K562 (cell line): ENCODE measurements around the gene IRAK2. TPM values are rescaled to one million over a fixed set of nuclear protein-coding genes. Genes with fewer than 3 reads are reported as not detected.

ENCODE experiments used
- ATAC-seq: fragments of 200-7000 bp; cut with Tn5 transposase; 3 replicates; pipeline ENCODE4 v1.9.1; 2020; ENCODE audit warnings: moderate library complexity
- BruUV-seq: library from RNA; stranded (reverse); fragments of 400-500 nt; replicated peaks from 2 replicates; lab custom pipeline; 2021; lab: Mats Ljungman, UMichigan
- CTCF ChIA-PET: fragments of 300-600 bp; formaldehyde crosslinking; extraction: SDS; loops from one replicate; lab custom pipeline; 2021; ENCODE audit warnings: low intra/inter-chr PET ratio; lab: Yijun Ruan, JAX
- POLR2A ChIA-PET: fragments of 300-600, 350-650 bp; sonication (Branson Sonifier 250); formaldehyde crosslinking; extraction: SDS; loops from one replicate; lab custom pipeline; 2021; ENCODE audit warnings: antibody characterized with exemption, inconsistent platforms; lab: Yijun Ruan, JAX
- DNase-seq, 4 experiments: peaks; one replicate each; pipeline versions ENCODE4 v3.0.0 to v3.0.0-alpha.2; 2011 to 2018; ENCODE audit warnings: low spot score in 3 of 4, mixed read lengths in 3 of 4; ENCODE audit errors: extremely low read depth in 1 of 4
- FAIRE-seq: peaks from 2 replicates; lab custom pipeline; 2011; peaks lifted over from hg19 to GRCh38; lab: Jason Lieb, UNC
- H2AFZ ChIP-seq: 2 replicates; pipeline ENCODE4 v1.6.0; 2011; ENCODE audit warnings: low read depth, low read length, control low read depth, inconsistent platforms
- H3K27ac ChIP-seq: fragments of 200-600 bp; 3 replicates; pipeline ENCODE4 v1.8.0; 2011; ENCODE audit warnings: low read depth, mild to moderate bottlenecking, control low read depth, inconsistent platforms, low read length, moderate library complexity, mixed read lengths; ENCODE audit errors: extremely low read depth
- H3K27me3 ChIP-seq, 2 experiments: fragments of 300-600 bp in 1 of 2; 2 replicates in 1 of 2; 3 replicates in 1 of 2; pipeline versions ENCODE4 v1.6.0 to v1.8.0; 2011; ENCODE audit warnings: inconsistent platforms in 2 of 2, low read length in 2 of 2, mild to moderate bottlenecking in 1 of 2, mixed read lengths in 1 of 2, moderate library complexity in 1 of 2; ENCODE audit not compliant: control insufficient read depth in 2 of 2, insufficient read depth in 2 of 2
- H3K36me3 ChIP-seq: fragments of 300-600 bp; 3 replicates; pipeline ENCODE4 v1.8.0; 2011; ENCODE audit warnings: mild to moderate bottlenecking, low read length, inconsistent platforms; ENCODE audit not compliant: control insufficient read depth, insufficient read depth
- H3K4me1 ChIP-seq, 2 experiments: fragments of 200-600 bp in 1 of 2; replicated peaks in 1 of 2; 2 replicates in 1 of 2; 3 replicates in 1 of 2; pipeline versions ENCODE4 v1.5.1 to v1.8.0; 2011; ENCODE audit warnings: inconsistent platforms in 2 of 2, low read length in 2 of 2, mild to moderate bottlenecking in 1 of 2, mixed read lengths in 1 of 2, moderate library complexity in 1 of 2; ENCODE audit not compliant: control insufficient read depth in 2 of 2, insufficient read depth in 2 of 2
- H3K4me2 ChIP-seq: 2 replicates; pipeline ENCODE4 v1.6.1; 2011; ENCODE audit warnings: low read length, control low read depth, inconsistent platforms, mixed read lengths; ENCODE audit not compliant: insufficient read depth
- H3K4me3 ChIP-seq: fragments of 200-600 bp; sonication (generic), shearing (Covaris generic); 2 replicates; pipeline ENCODE4 v1.5.1; 2016; ENCODE audit warnings: control low read depth, inconsistent platforms
- H3K79me2 ChIP-seq: fragments of 200-600 bp; 3 replicates; pipeline ENCODE4 v1.8.0; 2011; ENCODE audit warnings: low read length, inconsistent platforms; ENCODE audit not compliant: control insufficient read depth, insufficient read depth
- H3K9ac ChIP-seq, 2 experiments: 2 replicates each; pipeline versions ENCODE4 v1.6.0 to v1.6.1; 2011; ENCODE audit warnings: low read depth in 2 of 2, low read length in 2 of 2, control low read depth in 1 of 2, inconsistent platforms in 1 of 2, mild to moderate bottlenecking in 1 of 2, mixed read lengths in 1 of 2; ENCODE audit not compliant: insufficient read depth in 1 of 2
- H3K9me1 ChIP-seq: one replicate; pipeline ENCODE4 v1.6.0; 2011; ENCODE audit warnings: inconsistent platforms, mild to moderate bottlenecking, low read length, moderate library complexity; ENCODE audit not compliant: control insufficient read depth, insufficient read depth
- H3K9me3 ChIP-seq: replicated peaks from 2 replicates; pipeline ENCODE4 v1.5.1; 2011; ENCODE audit warnings: low read depth, low read length, inconsistent platforms; ENCODE audit not compliant: control insufficient read depth, insufficient read depth
- H4K20me1 ChIP-seq: replicated peaks from 2 replicates; pipeline ENCODE4 v1.6.1; 2011; ENCODE audit warnings: low read length, inconsistent platforms, mixed read lengths; ENCODE audit not compliant: control insufficient read depth, insufficient read depth
- BMI1 ChIP-seq: fragments of 150-350 bp; IDR thresholded peaks from 2 replicates; pipeline ENCODE4 v1.6.1; 2014; ENCODE audit warnings: low read length
- ETV5 ChIP-seq: sonication (generic); formaldehyde crosslinking; IDR thresholded peaks from 2 replicates; pipeline ENCODE4 v1.4.0; 2020; ENCODE audit warnings: low read depth, mild to moderate bottlenecking, missing genetic modification reagents
- MED1 ChIP-seq: sonication (generic); formaldehyde crosslinking; IDR thresholded peaks from 2 replicates; pipeline ENCODE4 v1.8.1; 2023; ENCODE audit warnings: missing genetic modification reagents, borderline replicate concordance
- POLR2G ChIP-seq: fragments of 200-400 bp; formaldehyde crosslinking; IDR thresholded peaks from 2 replicates; pipeline ENCODE4 v1.6.1; 2017; ENCODE audit warnings: low read depth, mild to moderate bottlenecking, antibody characterized with exemption, low read length, moderate library complexity
- SIRT6 ChIP-seq: IDR thresholded peaks from one replicate; pipeline ENCODE4 v1.6.1; 2012; ENCODE audit warnings: low read depth, mild to moderate bottlenecking, control low read depth, inconsistent platforms, low read length, moderate library complexity
- TOE1 ChIP-seq, 2 experiments: fragments of 450-650 bp in 1 of 2; sonication (generic) in 1 of 2; formaldehyde crosslinking in 1 of 2; IDR thresholded peaks; 2 replicates each; pipeline versions ENCODE4 v1.7.1 to v1.8.0; 2016 to 2022; ENCODE audit warnings: borderline replicate concordance in 2 of 2, mild to moderate bottlenecking in 2 of 2, antibody characterized with exemption in 1 of 2, inconsistent platforms in 1 of 2, low read depth in 1 of 2, missing genetic modification reagents in 1 of 2, moderate library complexity in 1 of 2
- ZNF384 ChIP-seq: IDR thresholded peaks from 2 replicates; pipeline ENCODE4 v1.6.1; 2012; ENCODE audit warnings: low read depth, low read length, improper control_type of control experiment
- WGBS: fragments of 100-300 bp; shearing (Covaris generic); methylation state at CpG from one replicate; pipeline ENCODE4 v1.1.6; 2016; ENCODE audit warnings: low coverage, mixed read lengths; ENCODE audit not compliant: insufficient coverage; ENCODE audit errors: missing lambda C conversion rate; 5-methylcytosine and 5-hydroxymethylcytosine counted together
- in situ Hi-C: fragments of 300-500 bp; cut with MboI; formaldehyde crosslinking; loops from 4 replicates; pipeline ENCODE4 v1.15.0; 2018; ENCODE audit warnings: inconsistent platforms, mixed read lengths
- intact Hi-C: fragments of 100-400 bp; cut with micrococcal nuclease; formaldehyde crosslinking; loops from 2 replicates; pipeline ENCODE4 v1.14.2; 2022
- polyA plus RNA-seq, 8 experiments: library from polyadenylated mRNA; depleted of rRNA in 4 of 8; stranded (reverse) in 5 of 8; unstranded in 3 of 8; fragments of >200 nt; fragmentation: Nextera tagmentation in 2 of 8; fragmentation: Illumina TruSeq in 1 of 8; extraction: Ambion mirVana in 2 of 8; extraction: Trizol in 1 of 8; gene quantifications; 2 replicates each; pipeline versions ENCODE4 v1.2.1 to v1.2.3, GENCODE V29; 2011 to 2014; ENCODE audit warnings: inconsistent platforms in 1 of 8, missing spikeins in 1 of 8
- total RNA-seq, 7 experiments: library from RNA; depleted of rRNA in 6 of 7; stranded (reverse); fragments of >200 nt in 6 of 7; fragmentation: Illumina TruSeq in 2 of 7; extraction: Trizol in 2 of 7; gene quantifications; 2 replicates each; pipeline versions ENCODE4 v1.2.1 to v1.2.3, GENCODE V29; 2011 to 2021; ENCODE audit warnings: low replicate concordance in 1 of 7
- TF ChIP-seq, protein P1 (sequence below): fragments of 450-650 bp; formaldehyde crosslinking; IDR thresholded peaks from 2 replicates; pipeline ENCODE4 v1.4.0; 2020; ENCODE audit warnings: mild to moderate bottlenecking, mixed read lengths
- TF ChIP-seq, protein P2 (sequence below): sonication (generic); formaldehyde crosslinking; IDR thresholded peaks from 2 replicates; pipeline ENCODE4 v1.9.0; 2022; ENCODE audit warnings: mild to moderate bottlenecking, missing genetic modification reagents
- TF ChIP-seq, protein P3 (sequence below): sonication (generic); formaldehyde crosslinking; IDR thresholded peaks from 2 replicates; pipeline ENCODE4 v1.8.1; 2023; ENCODE audit warnings: mild to moderate bottlenecking, missing genetic modification reagents
- TF ChIP-seq, protein P4 (sequence below): fragments of 250-450 bp; sonication (Bioruptor Pico); IDR thresholded peaks from 2 replicates; pipeline ENCODE4 v1.5.1; 2021; ENCODE audit warnings: mild to moderate bottlenecking

Gene IRAK2
- total and polyA plus RNA-seq, 9 of the 15 experiments (the other 6 are each of a cell fraction or from before 2014, with no cell fraction given), result 0.42 to 4.4 (median 2.7) TPM

DNA sequence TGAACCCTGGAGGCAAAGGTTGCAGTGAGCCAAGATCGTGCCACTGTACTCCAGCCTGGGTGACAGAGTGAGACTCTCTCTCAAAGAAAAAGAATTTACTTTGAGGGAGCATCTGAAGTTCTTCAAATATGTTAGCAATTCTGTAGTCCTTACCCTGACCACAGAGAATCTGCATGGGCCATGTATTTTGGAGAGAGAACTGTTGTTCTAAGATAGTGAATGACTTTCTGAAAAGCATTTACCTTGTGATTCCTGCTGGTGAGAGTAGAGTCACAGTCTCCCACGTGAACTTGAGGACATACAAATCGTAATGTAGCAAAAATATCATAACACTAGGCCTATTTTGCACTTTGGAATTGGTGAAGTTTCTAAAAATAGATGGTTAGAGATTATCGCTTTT lies 45.3 kb upstream of the IRAK2 start:
- intact Hi-C loops, result no loop called here
- Histone ChIP-seq H3K4me2 (no peak overlapping the region), H3K27me3 (no peaks in the 10 kb centered on the region), H3K36me3 (peaks cover 53% of the 10 kb centered on the region), H3K9me3 (no peaks in the 10 kb centered on the region), H3K4me1 (peaks cover 9 to 14% of the 10 kb centered on the region in 2 experiments; a peak in 3 of 5 replicates), H3K9ac (no peak overlapping the region), H2AFZ (no peak overlapping the region), H3K4me3 (no peak overlapping the region), H4K20me1 (peaks cover 12% of the 10 kb centered on the region; the same call in 1 of the 2 replicates), H3K27ac (no peak overlapping the region), H3K79me2 (peaks cover 79% of the 10 kb centered on the region), H3K9me1 (no peaks in the 10 kb centered on the region)
- BruUV-seq, result no TSS peak
- in situ Hi-C loops, result no loop called here
- TF ChIP-seq ETV5 (CRISPR knock-in tag), result no peak
- no peak for TF ChIP-seq MED1 (CRISPR knock-in tag)
- TF ChIP-seq ZNF384, result no peak
- TF ChIP-seq, protein P1, sequence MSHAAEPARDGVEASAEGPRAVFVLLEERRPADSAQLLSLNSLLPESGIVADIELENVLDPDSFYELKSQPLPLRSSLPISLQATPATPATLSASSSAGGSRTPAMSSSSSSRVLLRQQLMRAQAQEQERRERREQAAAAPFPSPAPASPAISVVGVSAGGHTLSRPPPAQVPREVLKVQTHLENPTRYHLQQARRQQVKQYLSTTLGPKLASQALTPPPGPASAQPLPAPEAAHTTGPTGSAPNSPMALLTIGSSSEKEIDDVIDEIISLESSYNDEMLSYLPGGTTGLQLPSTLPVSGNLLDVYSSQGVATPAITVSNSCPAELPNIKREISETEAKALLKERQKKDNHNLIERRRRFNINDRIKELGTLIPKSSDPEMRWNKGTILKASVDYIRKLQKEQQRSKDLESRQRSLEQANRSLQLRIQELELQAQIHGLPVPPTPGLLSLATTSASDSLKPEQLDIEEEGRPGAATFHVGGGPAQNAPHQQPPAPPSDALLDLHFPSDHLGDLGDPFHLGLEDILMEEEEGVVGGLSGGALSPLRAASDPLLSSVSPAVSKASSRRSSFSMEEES, result no peak
- TF ChIP-seq SIRT6, result no peak
- TF ChIP-seq, protein P2, sequence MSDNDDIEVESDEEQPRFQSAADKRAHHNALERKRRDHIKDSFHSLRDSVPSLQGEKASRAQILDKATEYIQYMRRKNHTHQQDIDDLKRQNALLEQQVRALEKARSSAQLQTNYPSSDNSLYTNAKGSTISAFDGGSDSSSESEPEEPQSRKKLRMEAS (CRISPR knock-in tag), result no peak
- no peak for TF ChIP-seq TOE1 (IDR thresholded peaks at IDR 0.05; ENCODE audit: borderline replicate concordance)
- TF ChIP-seq TOE1 (CRISPR knock-in tag; IDR thresholded peaks at IDR 0.05; ENCODE audit: borderline replicate concordance, low read depth), result no peak
- no peak for TF ChIP-seq POLR2G
- TF ChIP-seq BMI1, result no peak
- TF ChIP-seq, protein P3, sequence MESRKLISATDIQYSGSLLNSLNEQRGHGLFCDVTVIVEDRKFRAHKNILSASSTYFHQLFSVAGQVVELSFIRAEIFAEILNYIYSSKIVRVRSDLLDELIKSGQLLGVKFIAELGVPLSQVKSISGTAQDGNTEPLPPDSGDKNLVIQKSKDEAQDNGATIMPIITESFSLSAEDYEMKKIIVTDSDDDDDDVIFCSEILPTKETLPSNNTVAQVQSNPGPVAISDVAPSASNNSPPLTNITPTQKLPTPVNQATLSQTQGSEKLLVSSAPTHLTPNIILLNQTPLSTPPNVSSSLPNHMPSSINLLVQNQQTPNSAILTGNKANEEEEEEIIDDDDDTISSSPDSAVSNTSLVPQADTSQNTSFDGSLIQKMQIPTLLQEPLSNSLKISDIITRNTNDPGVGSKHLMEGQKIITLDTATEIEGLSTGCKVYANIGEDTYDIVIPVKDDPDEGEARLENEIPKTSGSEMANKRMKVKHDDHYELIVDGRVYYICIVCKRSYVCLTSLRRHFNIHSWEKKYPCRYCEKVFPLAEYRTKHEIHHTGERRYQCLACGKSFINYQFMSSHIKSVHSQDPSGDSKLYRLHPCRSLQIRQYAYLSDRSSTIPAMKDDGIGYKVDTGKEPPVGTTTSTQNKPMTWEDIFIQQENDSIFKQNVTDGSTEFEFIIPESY (CRISPR knock-in tag), result no peak
- TF ChIP-seq, protein P4, sequence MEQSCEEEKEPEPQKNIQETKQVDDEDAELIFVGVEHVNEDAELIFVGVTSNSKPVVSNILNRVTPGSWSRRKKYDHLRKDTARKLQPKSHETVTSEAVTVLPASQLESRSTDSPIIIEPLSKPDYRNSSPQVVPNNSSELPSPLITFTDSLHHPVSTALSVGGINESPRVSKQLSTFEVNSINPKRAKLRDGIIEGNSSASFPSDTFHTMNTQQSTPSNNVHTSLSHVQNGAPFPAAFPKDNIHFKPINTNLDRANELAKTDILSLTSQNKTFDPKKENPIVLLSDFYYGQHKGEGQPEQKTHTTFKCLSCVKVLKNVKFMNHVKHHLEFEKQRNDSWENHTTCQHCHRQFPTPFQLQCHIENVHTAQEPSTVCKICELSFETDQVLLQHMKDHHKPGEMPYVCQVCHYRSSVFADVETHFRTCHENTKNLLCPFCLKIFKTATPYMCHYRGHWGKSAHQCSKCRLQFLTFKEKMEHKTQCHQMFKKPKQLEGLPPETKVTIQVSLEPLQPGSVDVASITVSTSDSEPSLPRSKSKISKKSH, result no peak
- ChIA-PET POLR2A (no interaction called here), CTCF (no interaction called here)
- no peak for FAIRE-seq
- 84% methylated on average over 4 of the region's 4 CpGs for WGBS
- no peak for ATAC-seq
- no peak for DNase-seq
